Body of pancreas (tissue), 4 donors: ENCODE measurements around the gene STXBP1.

ENCODE experiments used
- POLR2A ChIP-seq, 3 donors: fragments of 450-650 bp; IDR thresholded peaks; one replicate each; pipeline ENCODE4 v1.6.1; 2016; ENCODE audit warnings: antibody characterized with exemption in 3 of 3, mild to moderate bottlenecking in 2 of 3
- TF ChIP-seq, protein P1 (sequence below), 7 experiments: fragments of 450-650 bp in 4 of 7; fragments of 200-600 bp in 3 of 7; sonication (generic) in 3 of 7; IDR thresholded peaks; one replicate each; pipeline ENCODE4 v1.5.1; 2016 to 2019; ENCODE audit warnings: antibody characterized with exemption in 7 of 7

DNA sequence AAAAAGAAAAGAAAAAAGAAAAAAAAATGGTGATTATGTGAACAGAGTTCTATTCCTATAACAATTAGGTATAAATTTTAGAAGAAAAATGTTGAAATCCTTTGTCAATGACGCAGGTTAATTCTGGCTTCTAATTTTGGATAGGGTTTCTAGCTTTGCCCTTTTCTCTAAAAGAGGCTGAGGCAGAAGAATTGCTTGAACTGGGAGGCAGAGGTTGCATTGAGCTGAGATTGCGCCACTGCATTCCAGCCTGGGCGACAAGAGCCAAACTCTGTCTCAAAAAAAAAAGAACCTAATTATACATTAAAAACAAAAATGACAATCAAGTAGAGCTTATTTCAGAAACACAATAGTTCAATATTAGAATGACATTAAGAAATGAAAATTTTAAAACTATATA, 2.9 kb downstream of the STXBP1 start:
- TF ChIP-seq, protein P1, sequence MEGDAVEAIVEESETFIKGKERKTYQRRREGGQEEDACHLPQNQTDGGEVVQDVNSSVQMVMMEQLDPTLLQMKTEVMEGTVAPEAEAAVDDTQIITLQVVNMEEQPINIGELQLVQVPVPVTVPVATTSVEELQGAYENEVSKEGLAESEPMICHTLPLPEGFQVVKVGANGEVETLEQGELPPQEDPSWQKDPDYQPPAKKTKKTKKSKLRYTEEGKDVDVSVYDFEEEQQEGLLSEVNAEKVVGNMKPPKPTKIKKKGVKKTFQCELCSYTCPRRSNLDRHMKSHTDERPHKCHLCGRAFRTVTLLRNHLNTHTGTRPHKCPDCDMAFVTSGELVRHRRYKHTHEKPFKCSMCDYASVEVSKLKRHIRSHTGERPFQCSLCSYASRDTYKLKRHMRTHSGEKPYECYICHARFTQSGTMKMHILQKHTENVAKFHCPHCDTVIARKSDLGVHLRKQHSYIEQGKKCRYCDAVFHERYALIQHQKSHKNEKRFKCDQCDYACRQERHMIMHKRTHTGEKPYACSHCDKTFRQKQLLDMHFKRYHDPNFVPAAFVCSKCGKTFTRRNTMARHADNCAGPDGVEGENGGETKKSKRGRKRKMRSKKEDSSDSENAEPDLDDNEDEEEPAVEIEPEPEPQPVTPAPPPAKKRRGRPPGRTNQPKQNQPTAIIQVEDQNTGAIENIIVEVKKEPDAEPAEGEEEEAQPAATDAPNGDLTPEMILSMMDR (IDR thresholded peaks at IDR 0.05) = no peak
- no peak for TF ChIP-seq POLR2A (IDR thresholded peaks at IDR 0.05)
